Liver (tissue), 9 donors: Measurements from ENCODE around the gene SLC6A2. TPM values are rescaled to one million over a fixed set of nuclear protein-coding genes. Genes with fewer than 3 reads are reported as not detected.

Experiments used
- DNase-seq: peaks from one replicate; pipeline ENCODE4 v3.0.0-alpha.2; 2017; ENCODE audit warnings: low spot score
- H3K27ac ChIP-seq, 2 donors: one replicate each; pipeline ENCODE4 v1.7.0; 2013; ENCODE audit warnings: inconsistent platforms in 2 of 2, low read length in 2 of 2, control low read depth in 1 of 2, low read depth in 1 of 2, mild to moderate bottlenecking in 1 of 2
- H3K27me3 ChIP-seq, 4 donors: one replicate each; pipeline versions ENCODE4 v1.6.1 to v1.7.0; 2013; ENCODE audit warnings: low read length in 3 of 4, inconsistent platforms in 1 of 4, mild to moderate bottlenecking in 1 of 4, moderate library complexity in 1 of 4; ENCODE audit not compliant: control insufficient read depth in 4 of 4, insufficient read depth in 4 of 4
- H3K36me3 ChIP-seq, 4 donors: one replicate each; pipeline versions ENCODE4 v1.6.1 to v1.7.0; 2013; ENCODE audit warnings: low read length in 3 of 4, mild to moderate bottlenecking in 3 of 4, low read depth in 1 of 4, moderate library complexity in 1 of 4; ENCODE audit not compliant: control insufficient read depth in 4 of 4, insufficient read depth in 3 of 4
- H3K4me1 ChIP-seq, 4 donors: one replicate each; pipeline versions ENCODE4 v1.6.1 to v1.7.0; 2013; ENCODE audit warnings: low read length in 3 of 4, mild to moderate bottlenecking in 3 of 4, moderate library complexity in 1 of 4; ENCODE audit not compliant: control insufficient read depth in 4 of 4, insufficient read depth in 4 of 4
- H3K4me3 ChIP-seq, 3 donors: one replicate each; pipeline versions ENCODE4 v1.6.1 to v1.7.0; 2013; ENCODE audit warnings: low read length in 3 of 3, control low read depth in 1 of 3, low read depth in 1 of 3, mild to moderate bottlenecking in 1 of 3
- H3K9ac ChIP-seq, 2 donors: one replicate each; pipeline ENCODE4 v1.7.0; 2013; ENCODE audit warnings: low read length in 2 of 2, mild to moderate bottlenecking in 2 of 2, moderate library complexity in 2 of 2, control low read depth in 1 of 2, low read depth in 1 of 2
- H3K9me3 ChIP-seq, 4 donors: one replicate each; pipeline versions ENCODE4 v1.6.1 to v1.7.0; 2013; ENCODE audit warnings: low read length in 3 of 4; ENCODE audit not compliant: control insufficient read depth in 4 of 4
- ATF3 ChIP-seq: IDR thresholded peaks from 2 replicates; pipeline ENCODE4 v1.6.1; 2016; ENCODE audit warnings: antibody characterized with exemption
- EGR1 ChIP-seq, 2 donors: IDR thresholded peaks; 2 replicates each; pipeline ENCODE4 v1.6.1; 2016 to 2018; ENCODE audit warnings: antibody characterized with exemption in 2 of 2, low read depth in 2 of 2
- FOXA1 ChIP-seq: IDR thresholded peaks from 2 replicates; pipeline ENCODE4 v1.6.1; 2016; ENCODE audit warnings: antibody characterized with exemption
- FOXA2 ChIP-seq: IDR thresholded peaks from 2 replicates; pipeline ENCODE4 v1.6.1; 2016; ENCODE audit warnings: antibody characterized with exemption
- GABPA ChIP-seq, 2 donors: IDR thresholded peaks in 1 of 2; conservative IDR thresholded peaks in 1 of 2; 2 replicates each; pipeline ENCODE4 v1.6.1; 2016; ENCODE audit warnings: antibody characterized with exemption in 2 of 2, mild to moderate bottlenecking in 1 of 2, moderate library complexity in 1 of 2
- HNF4A ChIP-seq, 2 donors: conservative IDR thresholded peaks; 2 replicates each; pipeline ENCODE4 v1.6.1; 2016; ENCODE audit warnings: antibody characterized with exemption in 2 of 2, mild to moderate bottlenecking in 2 of 2
- HNF4G ChIP-seq: IDR thresholded peaks from 2 replicates; pipeline ENCODE4 v1.6.1; 2016; ENCODE audit warnings: antibody characterized with exemption
- JUND ChIP-seq, 2 donors: IDR thresholded peaks; 2 replicates each; pipeline ENCODE4 v1.6.1; 2016; ENCODE audit warnings: antibody characterized with exemption in 2 of 2
- NR2F2 ChIP-seq: IDR thresholded peaks from 2 replicates; pipeline ENCODE4 v1.6.1; 2016; ENCODE audit warnings: antibody characterized with exemption
- RAD21 ChIP-seq, 2 donors: IDR thresholded peaks; 2 replicates each; pipeline ENCODE4 v1.6.1; 2016; ENCODE audit warnings: antibody characterized with exemption in 2 of 2, mild to moderate bottlenecking in 2 of 2
- RXRA ChIP-seq, 2 donors: IDR thresholded peaks; 2 replicates each; pipeline ENCODE4 v1.6.1; 2017 to 2018; ENCODE audit warnings: antibody characterized with exemption in 2 of 2, mild to moderate bottlenecking in 1 of 2
- SP1 ChIP-seq: IDR thresholded peaks from 2 replicates; pipeline ENCODE4 v1.6.1; 2018; ENCODE audit warnings: antibody characterized with exemption, mild to moderate bottlenecking
- TAF1 ChIP-seq: conservative IDR thresholded peaks from 2 replicates; pipeline ENCODE4 v1.6.1; 2016; ENCODE audit warnings: antibody characterized with exemption, mild to moderate bottlenecking
- YY1 ChIP-seq: IDR thresholded peaks from 2 replicates; pipeline ENCODE4 v1.6.1; 2016; ENCODE audit warnings: antibody characterized with exemption, mild to moderate bottlenecking
- ZBTB33 ChIP-seq: IDR thresholded peaks from 2 replicates; pipeline ENCODE4 v1.6.1; 2016; ENCODE audit warnings: antibody characterized with exemption
- WGBS: extraction: QIAGEN DNeasy Blood & Tissue Kit; methylation state at CpG from one replicate; pipeline ENCODE4 v1.1.7; 2013; 5-methylcytosine and 5-hydroxymethylcytosine counted together
- polyA plus RNA-seq, 2 donors: library from polyadenylated mRNA; stranded (reverse) in 1 of 2; unstranded in 1 of 2; fragments of 200-250 nt in 1 of 2; fragments of >200 nt in 1 of 2; fragmentation: Nextera tagmentation in 1 of 2; extraction: Ambion mirVana in 1 of 2; gene quantifications; one replicate each; pipeline versions ENCODE4 v1.2.1 to v1.2.3, GENCODE V29; 2013 to 2015
- total RNA-seq, 2 donors: library from RNA; depleted of rRNA; stranded (reverse); fragments of >200 nt; gene quantifications; one replicate each; pipeline ENCODE4 v1.2.3, GENCODE V29; 2014
- TF ChIP-seq, protein P1 (sequence below): fragments of 150-350 bp; IDR thresholded peaks from 2 replicates; pipeline ENCODE4 v1.5.1; 2017; ENCODE audit warnings: improper control_type of control experiment, low read depth, low read length; ENCODE audit not compliant: missing input control
- TF ChIP-seq, protein P2 (sequence below): IDR thresholded peaks from 2 replicates; pipeline ENCODE4 v1.6.1; 2016; ENCODE audit warnings: antibody characterized with exemption
- TF ChIP-seq, protein P3 (sequence below): IDR thresholded peaks from 2 replicates; pipeline ENCODE4 v1.6.1; 2016; ENCODE audit warnings: antibody characterized with exemption, mild to moderate bottlenecking
- donor health status: healthy.
- donor health status: healthy.
- donor health status: healthy.
- donor health status: healthy.
- donor health status: healthy.

The SLC6A2 gene
- total and polyA plus RNA-seq, 4 donors: under 0.01 to 0.10 (median 0.07) TPM; not detected in 1

DNA sequence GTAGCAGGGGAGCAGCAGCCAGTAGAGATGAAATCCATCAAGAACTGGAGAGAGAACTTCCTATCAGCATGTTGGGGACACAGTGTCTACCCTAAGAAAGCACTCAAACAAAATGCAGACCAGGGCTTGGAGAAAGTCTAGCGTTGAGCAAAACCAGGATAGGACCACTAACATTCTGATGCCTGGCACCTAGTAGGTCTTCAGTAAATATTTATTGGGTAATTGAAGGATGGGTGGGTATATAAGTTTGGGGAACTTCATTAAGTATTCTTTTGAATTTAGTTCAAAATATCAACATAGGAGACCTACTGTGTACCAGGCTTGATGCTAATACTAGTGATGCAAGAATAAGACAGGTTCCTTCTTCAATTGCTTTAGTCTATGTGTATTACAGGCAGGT lies 30.9 kb downstream of the SLC6A2 start (continued):
- TF ChIP-seq YY1 (no peak), ATF3 (no peak), NR2F2 (no peak), ZBTB33 (no peak), TAF1 (no peak)
- TF ChIP-seq, protein P1, sequence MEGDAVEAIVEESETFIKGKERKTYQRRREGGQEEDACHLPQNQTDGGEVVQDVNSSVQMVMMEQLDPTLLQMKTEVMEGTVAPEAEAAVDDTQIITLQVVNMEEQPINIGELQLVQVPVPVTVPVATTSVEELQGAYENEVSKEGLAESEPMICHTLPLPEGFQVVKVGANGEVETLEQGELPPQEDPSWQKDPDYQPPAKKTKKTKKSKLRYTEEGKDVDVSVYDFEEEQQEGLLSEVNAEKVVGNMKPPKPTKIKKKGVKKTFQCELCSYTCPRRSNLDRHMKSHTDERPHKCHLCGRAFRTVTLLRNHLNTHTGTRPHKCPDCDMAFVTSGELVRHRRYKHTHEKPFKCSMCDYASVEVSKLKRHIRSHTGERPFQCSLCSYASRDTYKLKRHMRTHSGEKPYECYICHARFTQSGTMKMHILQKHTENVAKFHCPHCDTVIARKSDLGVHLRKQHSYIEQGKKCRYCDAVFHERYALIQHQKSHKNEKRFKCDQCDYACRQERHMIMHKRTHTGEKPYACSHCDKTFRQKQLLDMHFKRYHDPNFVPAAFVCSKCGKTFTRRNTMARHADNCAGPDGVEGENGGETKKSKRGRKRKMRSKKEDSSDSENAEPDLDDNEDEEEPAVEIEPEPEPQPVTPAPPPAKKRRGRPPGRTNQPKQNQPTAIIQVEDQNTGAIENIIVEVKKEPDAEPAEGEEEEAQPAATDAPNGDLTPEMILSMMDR: no peak

DNA sequence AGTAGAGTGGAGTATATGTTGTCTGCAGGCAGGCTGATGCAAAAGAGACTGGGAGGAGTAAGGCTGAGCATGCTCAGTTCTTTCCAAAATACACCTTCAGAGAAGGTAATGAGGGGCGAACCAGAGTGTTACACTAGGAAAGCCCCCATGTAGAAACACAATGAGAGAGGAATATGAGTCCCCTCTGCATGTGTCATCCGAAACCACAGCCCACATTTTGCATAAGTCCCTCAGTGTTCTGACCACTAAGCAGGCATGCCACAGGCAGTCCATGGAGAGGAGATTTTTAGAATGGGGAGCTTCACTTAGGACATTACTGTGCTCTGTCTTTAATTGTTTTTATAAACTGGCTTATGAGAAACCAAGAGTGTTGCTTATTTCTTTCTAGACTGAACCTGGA lies 32.0 kb downstream of the SLC6A2 start:
- no peak overlapping the region for H3K9ac ChIP-seq
- H3K27me3 ChIP-seq: no peaks in the 10 kb centered on the region
- TF ChIP-seq, protein P1: no peak
- TF ChIP-seq JUND (IDR thresholded peaks at IDR 0.05): no peak
- TF ChIP-seq RAD21 (IDR thresholded peaks at IDR 0.05): no peak
- no peak for TF ChIP-seq ZBTB33
- no peak for TF ChIP-seq FOXA1
- TF ChIP-seq, protein P2, sequence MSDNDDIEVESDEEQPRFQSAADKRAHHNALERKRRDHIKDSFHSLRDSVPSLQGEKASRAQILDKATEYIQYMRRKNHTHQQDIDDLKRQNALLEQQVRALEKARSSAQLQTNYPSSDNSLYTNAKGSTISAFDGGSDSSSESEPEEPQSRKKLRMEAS: no peak
- TF ChIP-seq TAF1: no peak
- TF ChIP-seq YY1: no peak
- no peak for TF ChIP-seq ATF3
- TF ChIP-seq RXRA (IDR thresholded peaks at IDR 0.05): no peak
- no peak for TF ChIP-seq FOXA2
- TF ChIP-seq, protein P3, sequence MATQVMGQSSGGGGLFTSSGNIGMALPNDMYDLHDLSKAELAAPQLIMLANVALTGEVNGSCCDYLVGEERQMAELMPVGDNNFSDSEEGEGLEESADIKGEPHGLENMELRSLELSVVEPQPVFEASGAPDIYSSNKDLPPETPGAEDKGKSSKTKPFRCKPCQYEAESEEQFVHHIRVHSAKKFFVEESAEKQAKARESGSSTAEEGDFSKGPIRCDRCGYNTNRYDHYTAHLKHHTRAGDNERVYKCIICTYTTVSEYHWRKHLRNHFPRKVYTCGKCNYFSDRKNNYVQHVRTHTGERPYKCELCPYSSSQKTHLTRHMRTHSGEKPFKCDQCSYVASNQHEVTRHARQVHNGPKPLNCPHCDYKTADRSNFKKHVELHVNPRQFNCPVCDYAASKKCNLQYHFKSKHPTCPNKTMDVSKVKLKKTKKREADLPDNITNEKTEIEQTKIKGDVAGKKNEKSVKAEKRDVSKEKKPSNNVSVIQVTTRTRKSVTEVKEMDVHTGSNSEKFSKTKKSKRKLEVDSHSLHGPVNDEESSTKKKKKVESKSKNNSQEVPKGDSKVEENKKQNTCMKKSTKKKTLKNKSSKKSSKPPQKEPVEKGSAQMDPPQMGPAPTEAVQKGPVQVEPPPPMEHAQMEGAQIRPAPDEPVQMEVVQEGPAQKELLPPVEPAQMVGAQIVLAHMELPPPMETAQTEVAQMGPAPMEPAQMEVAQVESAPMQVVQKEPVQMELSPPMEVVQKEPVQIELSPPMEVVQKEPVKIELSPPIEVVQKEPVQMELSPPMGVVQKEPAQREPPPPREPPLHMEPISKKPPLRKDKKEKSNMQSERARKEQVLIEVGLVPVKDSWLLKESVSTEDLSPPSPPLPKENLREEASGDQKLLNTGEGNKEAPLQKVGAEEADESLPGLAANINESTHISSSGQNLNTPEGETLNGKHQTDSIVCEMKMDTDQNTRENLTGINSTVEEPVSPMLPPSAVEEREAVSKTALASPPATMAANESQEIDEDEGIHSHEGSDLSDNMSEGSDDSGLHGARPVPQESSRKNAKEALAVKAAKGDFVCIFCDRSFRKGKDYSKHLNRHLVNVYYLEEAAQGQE: no peak
- TF ChIP-seq SP1: no peak
- TF ChIP-seq NR2F2: no peak
- no peak for TF ChIP-seq HNF4A (conservative IDR thresholded peaks at IDR 0.05)
- no peak for TF ChIP-seq GABPA (IDR thresholded peaks at IDR 0.05 in 1 of 2, conservative IDR thresholded peaks at IDR 0.05 in 1 of 2)
- no peak for TF ChIP-seq HNF4G
- no peak for TF ChIP-seq EGR1 (IDR thresholded peaks at IDR 0.05; ENCODE audit: low read depth in 2 of 2)
- no peak overlapping the region for H3K4me3 ChIP-seq
- no peak for DNase-seq
- H3K9me3 ChIP-seq: peaks cover 0 to 4% (median 0%) of the 10 kb centered on the region in 4 donors
- 58% methylated on average over 2 of the region's 2 CpGs for WGBS
- H3K27ac ChIP-seq: no peak overlapping the region
- H3K36me3 ChIP-seq: no peaks in the 10 kb centered on the region
- no peaks in the 10 kb centered on the region for H3K4me1 ChIP-seq
